ENCODE data around the gene SBF2.
"Not testable (repeated sequence)": the region's sequence is repeated elsewhere in the genome, so short reads cannot be mapped to it uniquely, and the experiment has no call there.

SBF2 gene

GRCh38 chr11:10044618-10045017, 249.4 kb downstream of the SBF2 start:
- DNase-seq: no peak

GRCh38 chr11:10042699-10043098, 251.3 kb downstream of the SBF2 start:
- no peak for DNase-seq

- no peak for DNase-seq
These were observed 252.1 kb downstream of the SBF2 start for GRCh38 chr11:10041748-10042446.

DNA sequence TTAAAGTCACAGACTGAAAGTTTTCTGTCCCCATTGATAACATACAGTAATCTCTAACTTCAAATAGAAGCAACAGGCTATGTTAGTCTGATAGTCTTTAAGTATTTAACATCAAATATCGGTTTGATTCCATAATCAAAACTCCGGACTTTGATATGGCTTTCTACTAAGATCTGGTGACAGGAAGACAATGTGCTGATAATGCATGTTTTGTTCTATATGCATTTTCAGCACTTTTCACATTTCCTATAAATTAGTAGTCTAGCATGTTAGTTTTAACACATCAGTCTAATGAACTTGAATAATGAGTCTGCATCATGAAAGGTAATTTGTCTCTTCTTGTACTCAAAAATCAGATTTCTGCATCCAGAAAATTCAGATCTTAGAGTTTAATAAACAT, 252.7 kb downstream of the SBF2 start:
- no peak for DNase-seq

GRCh38 chr11:10038521-10039302, 255.3 kb downstream of the SBF2 start:
- no peak for DNase-seq

DNA sequence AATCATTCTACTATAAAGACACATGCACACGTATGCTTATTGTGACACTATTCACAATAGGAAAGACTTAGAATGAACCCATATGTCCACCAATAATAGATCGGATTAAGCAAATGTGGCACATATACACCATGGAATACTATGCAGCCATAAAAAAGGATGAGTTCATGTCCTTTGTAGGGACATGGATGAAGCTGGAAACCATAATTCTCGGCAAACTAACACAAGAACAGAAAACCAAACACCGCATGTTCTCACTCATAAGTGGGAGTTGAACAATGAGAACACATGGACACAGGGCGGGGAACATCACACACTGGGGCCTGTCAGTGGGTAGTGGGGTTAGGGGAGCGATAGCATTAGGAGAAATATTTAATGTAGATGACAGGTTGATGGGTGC, 258.1 kb downstream of the SBF2 start:
- not testable (repeated sequence) for DNase-seq

- no peak for DNase-seq
These were observed 261.1 kb downstream of the SBF2 start for GRCh38 chr11:10032935-10033334.

DNA sequence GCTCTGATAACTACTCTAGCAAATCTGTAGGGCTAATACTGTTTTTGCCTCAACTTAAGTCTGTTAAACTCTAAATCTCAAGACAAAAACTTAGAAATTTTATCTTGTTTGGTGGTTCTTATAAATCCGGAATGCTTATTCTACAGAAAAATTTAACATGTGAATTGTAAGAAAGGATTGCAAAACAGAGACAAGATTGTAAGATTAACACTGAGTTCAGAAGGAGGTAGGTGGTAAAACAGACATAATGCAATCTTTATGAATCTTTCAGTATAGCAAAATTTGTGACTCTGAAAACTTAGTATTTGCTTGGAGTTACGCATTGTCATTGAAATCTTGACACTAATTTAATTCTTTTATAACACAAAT, 263.9 kb downstream of the SBF2 start:
- DNase-seq: no peak

DNA sequence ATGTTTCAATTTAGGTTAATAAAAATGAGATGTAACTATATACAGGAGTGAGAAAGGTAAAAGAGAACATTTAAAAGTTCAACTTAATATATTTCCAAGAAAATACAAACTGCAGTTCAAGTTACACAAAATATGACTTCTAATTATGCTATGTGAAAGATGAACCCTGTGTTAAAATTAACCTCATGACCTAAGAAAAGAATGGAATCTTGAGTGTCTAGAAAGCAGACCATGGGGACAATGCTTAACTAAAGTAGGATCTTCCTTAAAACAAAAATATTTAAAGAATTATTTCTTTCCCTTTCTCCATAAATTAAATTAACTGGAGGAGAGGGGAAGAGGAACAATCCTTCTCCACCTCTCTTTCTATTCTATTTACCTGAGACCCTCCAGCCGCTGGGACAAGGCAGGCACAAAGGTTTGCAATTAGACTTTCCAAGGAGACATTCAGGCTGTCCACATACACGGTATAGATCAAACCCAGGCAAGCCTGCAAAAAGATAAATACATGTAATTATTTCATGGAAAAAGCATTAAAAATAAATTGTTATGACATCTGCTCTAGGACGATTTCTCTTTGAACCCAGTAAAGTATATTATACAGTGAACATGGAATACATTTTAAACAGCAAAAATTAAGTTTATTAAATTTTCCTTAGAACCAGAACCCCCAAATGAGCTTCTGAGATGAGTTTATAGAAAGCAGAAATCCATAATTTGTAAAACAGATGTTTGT, 264.5 kb downstream of the SBF2 start:
- no peak for DNase-seq

DNA sequence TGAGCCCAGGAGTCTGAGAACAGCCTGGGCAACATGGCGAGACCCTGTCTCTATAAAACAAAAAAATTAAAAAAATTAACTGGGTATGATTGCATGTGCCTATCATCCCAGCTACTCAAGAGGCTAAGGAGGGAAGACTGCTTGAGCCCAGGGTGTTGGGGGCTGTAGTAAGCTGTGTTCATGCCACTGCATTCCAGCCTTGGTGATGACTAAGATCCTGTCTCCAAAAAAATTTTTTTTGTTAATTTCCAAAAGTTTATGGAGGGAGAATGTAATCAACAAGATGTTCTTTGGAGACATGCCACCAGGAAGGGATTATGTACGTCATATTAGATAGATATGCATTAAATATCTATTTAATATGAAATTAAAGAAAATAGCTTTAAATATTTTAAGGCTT, 267.5 kb downstream of the SBF2 start:
- DNase-seq: no peak

GRCh38 chr11:10023212-10023611, 270.8 kb downstream of the SBF2 start:
- no peak for DNase-seq

DNA sequence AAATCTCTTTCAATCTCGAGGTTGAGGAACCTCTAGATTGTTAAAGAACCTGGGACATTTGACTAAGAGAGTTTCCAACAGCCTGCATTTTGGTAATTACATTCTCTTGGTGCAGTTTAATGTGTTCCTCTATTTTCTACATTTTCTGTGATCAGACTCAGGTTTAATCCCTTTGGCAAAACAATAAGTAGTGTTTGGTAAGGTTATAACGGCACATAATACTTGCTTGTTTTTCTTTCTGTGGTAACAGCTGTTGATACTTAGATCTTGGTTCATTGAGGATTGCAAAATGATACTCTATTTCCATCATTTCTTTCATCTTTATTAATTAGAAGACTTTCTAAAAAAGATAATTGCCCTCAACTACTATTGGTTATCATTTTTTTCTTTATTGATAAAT, 271.3 kb downstream of the SBF2 start:
- no peak for DNase-seq

- no peak for DNase-seq
These were observed 272.5 kb downstream of the SBF2 start for GRCh38 chr11:10021563-10021962.

DNA sequence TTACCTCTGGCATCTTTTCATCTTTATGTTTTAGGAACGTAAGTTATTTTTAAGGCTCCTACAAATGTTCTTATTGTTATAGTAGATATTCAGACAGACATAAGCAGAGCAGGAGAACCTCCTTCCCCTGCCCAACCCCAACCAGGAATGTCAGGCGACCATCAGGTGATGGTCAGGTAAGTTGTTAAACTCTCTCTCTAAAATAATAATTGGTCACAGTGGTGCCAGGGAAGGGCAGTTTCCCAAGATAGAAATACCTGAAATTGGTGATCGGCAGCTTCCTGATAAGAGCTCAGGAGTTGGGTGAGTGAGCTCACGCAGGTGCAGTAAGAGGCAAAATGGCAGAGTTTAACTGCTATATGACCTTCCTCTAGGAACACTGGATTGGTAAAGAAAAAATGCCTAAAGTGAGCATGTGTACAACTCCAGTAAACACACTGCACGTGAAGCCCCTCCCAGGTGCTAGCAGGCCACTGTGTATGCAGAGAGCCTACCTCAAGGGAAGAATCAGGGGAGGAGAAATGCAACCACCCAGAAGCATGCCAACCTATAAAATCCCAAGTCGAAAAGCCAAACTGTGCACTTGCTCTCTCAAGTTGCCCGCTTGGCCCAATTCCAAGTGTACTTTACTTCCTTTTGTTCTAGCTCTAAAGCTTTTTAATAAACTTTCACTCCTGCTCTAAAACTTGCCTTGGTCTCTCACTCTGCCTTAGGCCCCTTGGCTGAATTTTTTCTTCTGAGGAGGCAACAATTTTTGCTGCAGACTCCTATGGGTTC, 273.9 kb downstream of the SBF2 start:
- no peak for DNase-seq

GRCh38 chr11:10017911-10018310, 276.1 kb downstream of the SBF2 start:
- no peak for DNase-seq

DNA sequence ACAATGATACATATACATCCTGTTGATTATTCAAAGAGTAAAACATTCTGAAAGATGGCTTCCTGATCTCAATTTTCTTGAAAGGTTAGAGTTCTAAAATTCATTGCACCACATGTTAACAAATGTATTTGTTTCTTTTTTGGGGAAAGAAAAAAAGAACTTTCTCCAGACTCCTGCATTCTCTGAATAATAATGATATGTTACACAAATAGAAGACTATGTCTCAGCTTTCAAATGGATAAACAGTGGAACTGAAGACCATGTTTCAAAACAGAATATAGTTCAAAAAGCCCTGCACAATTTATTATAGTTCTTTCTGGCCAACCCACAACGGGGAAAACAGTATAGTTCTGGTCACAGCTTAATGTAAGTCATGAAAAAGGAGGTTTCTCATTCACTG, 277.0 kb downstream of the SBF2 start:
- no peak for DNase-seq

GRCh38 chr11:10012068-10012467, 282.0 kb downstream of the SBF2 start:
- DNase-seq: no peak

GRCh38 chr11:10005955-10006525, 288.0 kb downstream of the SBF2 start:
- DNase-seq: no peak

DNA sequence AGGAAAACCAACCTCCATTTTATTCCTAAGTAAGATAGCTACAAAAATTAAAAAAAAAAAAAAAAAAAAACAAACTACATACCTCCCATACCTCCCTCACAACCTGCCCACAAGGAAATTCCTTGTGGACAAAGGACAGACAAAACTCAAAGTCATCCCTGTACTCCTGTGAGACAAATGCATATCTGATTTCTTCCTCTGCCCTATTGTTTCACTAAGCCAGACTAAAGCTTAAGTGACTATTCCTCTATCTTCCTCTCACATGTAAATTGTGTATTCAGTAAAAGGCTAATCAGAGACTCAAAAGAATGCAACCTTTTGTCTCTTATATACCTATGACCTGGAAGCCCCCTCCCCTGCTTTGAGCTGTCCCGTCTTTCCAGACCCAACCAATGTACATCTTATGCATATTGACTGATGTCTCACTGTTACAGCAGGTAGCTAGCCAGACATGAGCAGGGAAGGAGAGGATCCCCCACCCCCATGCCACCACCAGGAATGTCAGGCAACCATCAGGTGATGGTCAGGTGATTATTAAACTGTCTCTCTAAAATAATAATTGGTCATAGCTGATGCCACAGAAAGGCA, 289.4 kb downstream of the SBF2 start:
- no peak for DNase-seq

GRCh38 chr11:10002221-10002620, 291.8 kb downstream of the SBF2 start:
- DNase-seq: no peak

DNA sequence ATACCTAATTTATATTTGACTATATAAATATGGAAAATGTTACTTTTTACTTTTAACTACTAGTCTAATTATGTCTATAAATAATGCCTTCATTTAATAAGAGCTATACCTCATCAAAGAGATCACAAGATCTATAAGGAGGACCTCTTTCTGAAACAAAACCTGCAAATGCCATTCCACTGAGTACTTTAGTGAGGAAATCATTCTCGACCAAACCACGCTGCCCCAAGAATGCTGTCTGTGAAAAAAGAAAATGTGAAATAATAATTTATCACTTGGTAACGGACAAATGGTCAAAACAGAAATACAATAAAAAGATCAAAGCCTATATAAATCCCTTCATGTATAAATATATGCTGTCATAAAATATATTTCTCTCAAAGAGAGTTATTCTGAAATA, 301.7 kb downstream of the SBF2 start:
- no peak for DNase-seq

- no peak for DNase-seq
These were observed 303.6 kb downstream of the SBF2 start for GRCh38 chr11:9990221-9990973.

Data from NCI-H1694 (cell line).